Activated CD8-positive, alpha-beta memory T cell treated with anti-CD3 and anti-CD28 coated beads for 24 hours (primary cell): ENCODE results near the gene DLGAP1.
A peak's percentile ranks its signal among the peaks of the same experiment; 100 is the strongest.

ENCODE experiments used
- DNase-seq: peaks from one replicate; pipeline ENCODE4 v3.0.0-alpha.2; 2020

DLGAP1 gene

DNA sequence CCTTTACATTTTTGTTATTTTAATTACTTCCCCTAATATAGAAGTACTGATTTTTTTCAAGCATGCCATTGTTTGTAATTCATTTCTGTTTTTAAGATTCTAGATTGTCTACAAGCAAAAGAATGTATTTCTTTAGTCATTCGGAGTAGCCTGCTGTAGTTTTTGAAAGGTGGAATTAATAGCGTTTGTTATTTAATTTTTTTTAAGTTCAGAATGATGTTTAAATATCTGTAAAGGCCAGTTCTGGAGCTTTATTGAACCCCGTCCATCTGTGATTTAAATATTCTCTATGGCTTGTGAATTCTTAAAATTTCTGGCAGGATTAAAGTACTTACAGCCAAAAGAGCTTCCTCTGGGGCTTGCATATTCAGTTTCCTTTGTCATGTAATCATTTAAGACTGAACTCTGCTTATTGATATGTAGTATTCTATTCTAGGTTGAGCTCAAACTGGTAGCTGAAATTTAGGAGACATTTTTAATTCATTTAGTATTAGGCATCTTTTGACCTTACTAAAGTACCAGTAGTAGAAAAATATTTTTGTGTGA is 999.9 kb downstream of the DLGAP1 start:
- no peak for DNase-seq

DNA sequence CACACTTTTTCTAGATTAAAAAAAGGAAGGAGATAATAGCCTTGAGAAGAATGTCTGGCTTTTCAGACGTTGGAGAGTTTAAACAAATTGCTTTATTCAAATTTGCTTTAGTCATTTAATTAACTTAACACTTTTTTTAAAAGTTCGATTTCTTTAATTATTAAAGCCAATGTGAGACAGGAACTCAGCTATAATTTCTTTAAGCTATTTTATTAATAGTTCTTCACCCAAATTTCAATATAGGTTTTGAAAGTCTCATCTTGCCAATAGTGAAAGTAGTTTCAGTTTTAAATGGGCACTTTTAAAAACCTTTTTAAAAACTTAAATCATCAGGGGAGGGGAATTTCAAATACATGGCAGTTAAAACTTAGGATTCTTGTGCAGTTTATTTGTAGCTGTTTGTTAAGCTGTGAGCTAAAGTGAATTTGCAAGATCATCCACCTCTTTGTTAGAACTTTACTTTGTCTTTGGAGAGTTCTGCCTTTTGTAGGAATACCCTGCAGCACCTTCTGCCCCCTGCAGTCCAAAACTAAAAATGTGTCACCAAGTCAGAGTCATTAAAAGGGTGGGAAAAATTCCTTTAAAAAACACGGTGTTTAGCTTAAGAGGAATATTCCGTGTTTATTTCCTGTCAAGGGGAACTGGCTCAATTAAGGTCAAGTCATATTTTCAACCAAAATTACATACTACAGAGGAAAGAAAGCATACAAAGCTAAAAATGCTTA is 1000.6 kb downstream of the DLGAP1 start:
- DNase-seq: no peak

- DNase-seq: no peak
These were observed 1001.4 kb downstream of the DLGAP1 start for GRCh38 chr18:3453540-3454364.

- peak; percentile 58 for DNase-seq
These were observed 1002.2 kb downstream of the DLGAP1 start for GRCh38 chr18:3452750-3453539.

- peak; percentile 75 for DNase-seq
These were observed 1002.9 kb downstream of the DLGAP1 start for GRCh38 chr18:3451989-3452749.

DNA sequence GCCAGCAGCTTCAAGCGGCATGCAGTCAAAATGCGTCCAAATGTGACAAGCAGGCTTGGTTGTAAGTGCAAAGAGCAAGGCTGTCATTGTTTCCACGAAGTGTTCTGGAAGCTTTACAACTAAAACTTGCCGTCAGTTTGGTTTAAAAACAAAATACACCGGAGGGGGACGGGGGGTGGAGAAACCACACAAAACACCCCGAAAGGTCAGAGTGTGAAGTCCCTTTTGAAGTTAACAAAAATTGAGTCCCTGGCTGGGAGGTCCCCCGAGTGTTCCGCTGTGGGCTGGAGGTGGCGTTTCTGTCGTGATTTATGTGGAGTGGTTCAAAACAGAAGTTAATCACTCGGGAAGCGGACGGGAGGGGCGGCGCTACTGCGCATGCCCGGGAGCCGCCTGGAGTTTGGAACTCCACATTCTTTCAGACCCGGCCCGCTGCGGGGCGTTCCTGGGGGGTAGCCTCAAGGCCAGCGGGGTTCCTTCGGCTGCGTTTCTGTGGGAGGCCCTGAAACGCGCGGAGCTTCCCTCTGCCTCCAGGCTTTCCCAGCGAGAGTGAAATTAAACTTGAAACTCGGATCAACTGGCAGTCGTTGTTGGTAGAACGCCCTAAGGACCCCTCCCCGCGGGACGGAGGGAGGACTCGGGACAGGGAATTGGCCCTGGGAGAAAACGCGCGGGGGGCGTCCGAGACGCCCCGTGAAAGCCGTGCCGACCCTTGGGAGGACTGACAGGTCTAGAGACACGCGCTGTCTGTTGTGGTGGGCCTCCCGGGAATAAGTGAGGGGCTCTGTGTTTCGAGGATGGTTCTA is 1003.7 kb downstream of the DLGAP1 start:
- DNase-seq: peak; percentile 94

GRCh38 chr18:3450799-3451182 is 1004.3 kb downstream of the DLGAP1 start:
- no peak for DNase-seq

DNA sequence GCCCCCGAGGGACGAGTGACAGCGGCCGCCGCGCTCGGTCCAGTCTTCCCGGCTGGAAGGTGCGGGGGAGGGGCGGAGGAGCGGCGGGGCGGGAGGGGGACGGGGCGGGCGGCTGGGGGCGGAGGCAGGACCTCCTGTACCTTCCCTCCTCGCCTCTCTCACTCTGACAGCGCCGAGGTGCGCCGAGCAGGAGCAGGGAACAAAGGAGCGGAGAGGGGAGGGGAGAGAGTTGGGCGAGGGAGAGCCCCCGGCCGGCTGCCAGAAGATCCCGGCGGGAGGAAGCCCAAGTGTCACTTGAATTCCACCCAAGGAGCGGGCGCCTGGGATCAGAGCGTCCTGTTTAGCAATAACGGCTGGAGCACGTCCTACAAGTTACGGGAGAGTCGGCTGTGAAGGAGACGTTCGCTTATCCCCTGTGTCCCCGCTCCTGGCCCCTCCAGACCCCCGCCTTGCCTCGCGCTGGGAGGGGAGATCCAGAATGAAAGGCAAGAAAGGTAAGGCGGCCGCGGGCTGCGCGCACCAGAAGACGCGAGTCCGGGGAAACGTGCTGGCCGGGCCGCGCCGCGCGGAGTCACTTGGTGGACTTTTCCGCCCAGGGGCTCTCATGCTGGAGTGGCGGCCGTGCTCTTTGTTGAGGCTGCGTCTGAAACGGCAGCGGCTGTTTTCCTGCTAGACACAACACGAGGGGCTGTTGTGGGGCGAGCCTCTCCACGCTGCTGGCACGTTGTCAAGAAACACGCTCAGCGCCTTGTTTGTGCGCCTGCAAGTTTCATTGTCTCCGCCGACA is 1004.9 kb downstream of the DLGAP1 start, which contains the start of gene TGIF1:
TGIF1 (plus strand) TSS at position 161 of the 787 bp plus-strand sequence; CDS start at position 479, 318 bp downstream.
- DNase-seq: peak; percentile 88

- DNase-seq: peak; percentile 91
These were observed 1005.5 kb downstream of the DLGAP1 start for GRCh38 chr18:3449512-3450011.

- DNase-seq: peak; percentile 82
These were observed 1006.1 kb downstream of the DLGAP1 start for GRCh38 chr18:3448838-3449511.

GRCh38 chr18:3447895-3448837 is 1006.9 kb downstream of the DLGAP1 start:
- peak; percentile 90 for DNase-seq

DNA sequence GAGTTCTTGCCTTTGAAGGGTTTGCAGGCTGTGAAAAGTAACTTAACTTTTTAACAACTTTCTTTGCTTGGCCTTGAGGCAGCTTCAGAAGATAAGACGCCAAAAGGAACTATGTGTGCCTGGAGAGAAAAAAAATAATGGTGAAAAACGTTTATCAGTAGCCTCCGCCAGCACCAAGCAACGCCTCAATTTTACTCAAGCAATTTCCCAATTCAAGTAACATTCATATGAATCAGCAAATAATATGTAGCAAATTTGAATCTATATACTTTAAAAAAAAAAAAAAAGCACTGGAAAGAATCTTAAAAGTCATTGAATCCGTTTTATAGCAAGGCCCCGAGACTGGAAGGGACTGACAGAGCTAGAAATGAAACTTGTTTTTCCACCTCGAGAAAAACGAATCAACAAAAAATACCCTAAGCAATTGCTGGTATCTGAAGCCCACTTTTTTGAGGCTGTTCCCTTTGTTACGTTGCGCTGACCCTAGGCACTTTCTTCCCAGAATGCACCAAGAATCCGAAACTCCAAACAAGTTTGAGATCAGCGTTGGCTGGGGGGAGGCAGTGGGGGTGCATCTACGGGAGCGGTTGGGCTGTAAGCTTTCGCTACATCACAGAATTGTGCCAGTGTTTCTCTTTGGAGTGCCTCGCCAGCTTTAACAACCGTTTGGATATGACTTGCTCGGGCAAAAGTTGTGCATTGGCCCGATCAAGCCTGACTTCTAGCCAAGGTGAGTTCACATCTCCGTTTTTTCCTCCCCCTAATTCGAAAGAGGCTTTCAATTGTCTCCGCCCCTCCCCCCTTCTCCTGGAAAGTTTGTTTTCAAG is 1007.8 kb downstream of the DLGAP1 start:
- DNase-seq: no peak
